T-cell (primary cell): ENCODE measurements around the gene FAM241A. TPM values are rescaled to one million over a fixed set of nuclear protein-coding genes. Genes with fewer than 3 reads are reported as not detected.

Experiments
- ATAC-seq, 4 experiments: fragments of 200-7000 bp in 3 of 4; fragments of 150-1000 bp in 1 of 4; cut with Tn5 transposase; replicated peaks in 1 of 4; 1 replicate in 3 of 4; 2 replicates in 1 of 4; pipeline ENCODE4 v1.10.0; 2021; ENCODE audit warnings: moderate library complexity in 3 of 4, mild to moderate bottlenecking in 2 of 4, moderate number of reproducible peaks in 1 of 4
- CTCF ChIA-PET, 2 donors: fragments of 300-600 bp; sonication (Branson Sonifier 250); formaldehyde crosslinking; loops; one replicate each; lab custom pipeline; 2022; ENCODE audit warnings: antibody characterized with exemption in 2 of 2; lab: Charles Lee
- POLR2A ChIA-PET, 2 donors: fragments of 300-600 bp; sonication (Branson Sonifier 250); formaldehyde crosslinking; loops; one replicate each; lab custom pipeline; 2022; ENCODE audit warnings: antibody characterized with exemption in 2 of 2; lab: Charles Lee
- DNase-seq, 35 experiments: peaks; one replicate each; pipeline versions ENCODE4 v3.0.0 to v3.0.0-alpha.2; 2013 to 2023
- H3K27ac ChIP-seq: one replicate; pipeline ENCODE4 v1.5.1; 2013; ENCODE audit warnings: low read length
- H3K27me3 ChIP-seq, 2 experiments: replicated peaks in 1 of 2; 1 replicate in 1 of 2; 2 replicates in 1 of 2; pipeline versions ENCODE4 v1.6.1 to v1.7.0; 2013; ENCODE audit warnings: low read length in 1 of 2, mixed read lengths in 1 of 2; ENCODE audit not compliant: control insufficient read depth in 2 of 2, insufficient read depth in 2 of 2; ENCODE audit errors: extremely low read depth in 1 of 2
- H3K36me3 ChIP-seq, 2 donors: 1 replicate in 1 of 2; 2 replicates in 1 of 2; pipeline versions ENCODE4 v1.6.1 to v1.7.0; 2013; ENCODE audit warnings: low read length in 1 of 2; ENCODE audit not compliant: control insufficient read depth in 2 of 2, insufficient read depth in 1 of 2; ENCODE audit errors: extremely low read depth in 1 of 2
- H3K4me1 ChIP-seq, 2 experiments: 1 replicate in 1 of 2; 2 replicates in 1 of 2; pipeline versions ENCODE4 v1.6.1 to v1.7.0; 2013; ENCODE audit warnings: low read length in 2 of 2, mixed read lengths in 1 of 2; ENCODE audit not compliant: insufficient read depth in 2 of 2, control insufficient read depth in 1 of 2; ENCODE audit errors: extremely low read depth in 1 of 2
- H3K4me3 ChIP-seq, 2 donors: 1 replicate in 1 of 2; 2 replicates in 1 of 2; pipeline versions ENCODE4 v1.5.1 to v1.7.0; 2013; ENCODE audit warnings: mild to moderate bottlenecking in 2 of 2, low read length in 1 of 2, moderate library complexity in 1 of 2; ENCODE audit not compliant: control insufficient read depth in 1 of 2; ENCODE audit errors: extremely low read depth in 1 of 2
- H3K9me3 ChIP-seq: 2 replicates; pipeline ENCODE4 v1.7.0; 2013
- H3K27ac Mint-ChIP-seq, 2 donors: one replicate each; pipeline ENCODE4 v1.8.0; 2020 to 2021; ENCODE audit warnings: mild to moderate bottlenecking in 2 of 2, mixed read lengths in 2 of 2
- H3K27me3 Mint-ChIP-seq, 2 donors: one replicate each; pipeline ENCODE4 v1.8.0; 2021 to 2022; ENCODE audit warnings: mixed read lengths in 2 of 2
- H3K36me3 Mint-ChIP-seq: one replicate; pipeline ENCODE4 v1.8.0; 2021; ENCODE audit warnings: mixed read lengths
- H3K4me1 Mint-ChIP-seq, 3 donors: one replicate each; pipeline ENCODE4 v1.8.0; 2020 to 2022; ENCODE audit warnings: mixed read lengths in 3 of 3, mild to moderate bottlenecking in 1 of 3
- H3K4me3 Mint-ChIP-seq, 3 donors: one replicate each; pipeline ENCODE4 v1.8.0; 2020 to 2022; ENCODE audit warnings: mild to moderate bottlenecking in 3 of 3, mixed read lengths in 3 of 3, moderate library complexity in 3 of 3
- H3K9me3 Mint-ChIP-seq, 3 donors: one replicate each; pipeline ENCODE4 v1.8.0; 2020 to 2022; ENCODE audit warnings: mixed read lengths in 3 of 3
- WGBS: methylation state at CpG from one replicate; pipeline ENCODE4 v1.1.5; 2013; ENCODE audit warnings: missing lambda C conversion rate; ENCODE audit not compliant: insufficient coverage; 5-methylcytosine and 5-hydroxymethylcytosine counted together
- total RNA-seq, 35 experiments: library from RNA in 6 of 35; stranded (reverse) in 6 of 35; fragments of 120-200 nt in 1 of 35; gene quantifications; one replicate each; pipeline versions ENCODE4 v1.2.1 to v1.2.4 and lab custom pipeline; 2013 to 2026

FAM241A gene
- total RNA-seq, 5 donors from 2014 or later (not counting 1 experiment from before 2014, with no cell fraction given) = 1.4 to 3.4 (median 2.0) TPM

DNA sequence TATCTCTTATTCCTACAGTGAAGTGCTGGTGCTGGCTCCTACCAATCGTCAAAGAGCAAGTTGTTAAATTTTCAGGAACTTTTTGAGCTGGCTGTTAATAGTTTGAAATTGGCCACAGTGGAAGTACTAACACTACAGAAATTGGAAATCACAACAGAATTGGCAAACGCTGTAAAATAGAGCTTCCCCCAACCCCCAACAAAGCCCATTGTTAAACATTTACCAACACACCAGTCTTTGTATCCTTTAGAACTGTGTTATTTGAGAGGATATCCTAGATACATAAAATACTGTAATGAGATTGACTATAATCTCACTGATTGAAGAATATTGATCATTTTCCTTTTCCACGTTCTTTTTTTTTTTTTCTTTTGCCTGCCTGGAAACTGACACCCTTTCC lies 37.4 kb downstream of the FAM241A start:
- peaks cover 31 to 44% (median 37%) of the 10 kb centered on the region in 3 donors for H3K4me1 Mint-ChIP-seq
- no peaks in the 10 kb centered on the region for H3K9me3 Mint-ChIP-seq
- POLR2A ChIA-PET = interaction anchor here in 1 of 2 donors (0.5 kb wide), 1 partner anchor 35 kb away, joined by 3 read pairs; no protein-coding TSS in a partner anchor
- Histone ChIP-seq H3K4me1 (peaks cover 12 to 20% of the 10 kb centered on the region in 2 experiments), H3K27ac (no peak overlapping the region), H3K9me3 (no peaks in the 10 kb centered on the region), H3K4me3 (no peak overlapping the region), H3K27me3 (no peaks in the 10 kb centered on the region), H3K36me3 (no peaks in the 10 kb centered on the region)
- H3K36me3 Mint-ChIP-seq = peaks cover 12% of the 10 kb centered on the region
- WGBS = no CpG with 5 or more reads among the region's 3 CpGs
- H3K27ac Mint-ChIP-seq = peak overlapping the region; percentile 23 to 65
- no peaks in the 10 kb centered on the region for H3K27me3 Mint-ChIP-seq
- no peak for ATAC-seq
- DNase-seq = no peak
- CTCF ChIA-PET = interaction anchor here in 1 of 2 donors (1.3 kb wide), 1 partner anchor 82 kb away, joined by 5 read pairs; no protein-coding TSS in a partner anchor
- H3K4me3 Mint-ChIP-seq = peak overlapping the region in 1 of 3 donors; percentile 22

DNA sequence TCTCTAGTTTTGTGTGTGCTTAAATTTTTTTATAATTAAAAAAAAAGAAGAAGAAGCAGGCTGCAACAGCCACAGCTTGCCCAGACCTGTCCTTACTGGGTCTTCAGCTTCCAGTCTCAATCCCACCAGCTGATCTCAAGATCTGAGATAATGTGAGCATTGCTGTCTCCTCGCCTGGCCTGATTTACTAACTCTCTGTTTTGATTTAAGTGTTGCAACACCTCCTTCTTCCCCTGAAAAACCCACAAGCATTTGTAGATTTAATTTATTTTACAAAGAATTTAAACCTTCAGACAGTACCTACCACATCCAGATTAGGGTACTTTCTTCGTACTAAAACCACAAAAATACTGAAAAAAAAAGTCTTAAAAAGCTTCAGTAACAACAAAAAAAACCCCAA lies 38.0 kb downstream of the FAM241A start:
- Mint-ChIP-seq H3K36me3 (peaks cover 12% of the 10 kb centered on the region), H3K27ac (peak overlapping the region in 1 of 2 donors; percentile 54), H3K27me3 (no peaks in the 10 kb centered on the region), H3K4me1 (peaks cover 30 to 44% (median 37%) of the 10 kb centered on the region in 3 donors), H3K4me3 (peak overlapping the region in 1 of 3 donors; percentile 22), H3K9me3 (no peaks in the 10 kb centered on the region)
- WGBS = no CpG with 5 or more reads among the region's 2 CpGs
- no peaks in the 10 kb centered on the region for H3K36me3 ChIP-seq
- POLR2A ChIA-PET = interaction anchor here (0.5 to 0.8 kb wide), 2 partner anchors 36 to 83 kb away, joined by 3 read pairs; no protein-coding TSS in a partner anchor
- H3K4me3 ChIP-seq = no peak overlapping the region
- DNase-seq (peak in 8 of 35 experiments; percentile 1 to 48 (median 7)), ATAC-seq (peak; percentile 29 to 93 (median 41))
- CTCF ChIA-PET = interaction anchor here in 1 of 2 donors (0.5 to 1.0 kb wide), 2 partner anchors 114 to 453 kb away, joined by 3 to 5 read pairs; no protein-coding TSS in a partner anchor
- no peaks in the 10 kb centered on the region for H3K9me3 ChIP-seq
- no peaks in the 10 kb centered on the region for H3K27me3 ChIP-seq
- peak overlapping the region; percentile 12 for H3K27ac ChIP-seq
- H3K4me1 ChIP-seq = peaks cover 12 to 19% of the 10 kb centered on the region in 2 experiments

DNA sequence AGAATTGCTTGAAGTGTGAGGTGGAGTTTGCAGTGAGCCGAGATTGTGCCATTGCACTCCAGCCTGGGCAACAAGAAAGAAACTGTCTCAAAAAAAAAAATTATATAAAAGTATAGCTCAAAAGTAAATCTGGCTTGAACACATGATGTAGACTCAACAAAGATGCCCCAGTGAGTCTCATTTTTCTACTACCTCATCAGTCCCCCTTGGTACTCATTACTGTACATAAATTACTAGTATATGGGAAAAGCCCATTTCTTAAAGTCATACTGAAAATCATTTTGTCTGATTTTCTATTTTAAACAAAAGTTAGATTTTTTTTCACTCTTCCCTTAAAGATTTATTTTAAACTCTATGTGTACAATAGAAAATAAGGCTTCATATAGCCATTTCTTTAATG lies 39.2 kb downstream of the FAM241A start:
- CTCF ChIA-PET = interaction anchor here in 1 of 2 donors (1.0 kb wide), 1 partner anchor 452 kb away, joined by 3 read pairs; no protein-coding TSS in a partner anchor
- no CpG with 5 or more reads among the region's 1 CpG for WGBS
- H3K27ac Mint-ChIP-seq = no peak overlapping the region

DNA sequence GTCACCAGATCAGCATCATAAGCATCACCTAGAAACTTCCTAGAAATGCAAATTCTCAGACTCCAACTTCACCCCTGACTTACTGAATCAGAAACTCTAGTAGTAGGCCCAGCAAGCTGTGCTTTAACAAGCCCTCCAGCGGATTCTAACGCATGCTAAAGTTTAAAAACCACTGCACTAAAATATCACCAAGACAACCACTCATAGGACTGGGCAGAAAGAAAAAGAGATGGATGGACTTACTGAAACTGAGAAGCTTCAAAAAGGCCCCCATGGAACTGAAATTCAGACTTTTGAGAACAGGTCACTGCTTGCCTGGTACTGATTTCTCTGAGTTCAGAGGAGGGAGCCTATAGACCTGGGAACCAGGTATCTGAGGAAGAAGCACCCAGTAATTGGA lies 40.1 kb downstream of the FAM241A start:
- Histone ChIP-seq H3K9me3 (no peaks in the 10 kb centered on the region), H3K27ac (no peak overlapping the region), H3K36me3 (no peaks in the 10 kb centered on the region), H3K4me1 (peaks cover 12 to 18% of the 10 kb centered on the region in 2 experiments), H3K27me3 (no peaks in the 10 kb centered on the region), H3K4me3 (no peak overlapping the region)
- Mint-ChIP-seq H3K36me3 (peaks cover 7% of the 10 kb centered on the region), H3K27ac (no peak overlapping the region), H3K4me1 (peaks cover 24 to 34% (median 30%) of the 10 kb centered on the region in 3 donors), H3K9me3 (no peaks in the 10 kb centered on the region), H3K4me3 (no peak overlapping the region), H3K27me3 (no peaks in the 10 kb centered on the region)
- POLR2A ChIA-PET = interaction anchor here in 1 of 2 donors (0.7 kb wide), 1 partner anchor 47 kb away, joined by 3 read pairs; no protein-coding TSS in a partner anchor
- no peak for ATAC-seq
- CTCF ChIA-PET = no interaction called here
- DNase-seq = no peak
- WGBS = no CpG with 5 or more reads among the region's 2 CpGs

More for the DNA sequence above, 39.2 kb downstream of the FAM241A start:
- H3K27me3 Mint-ChIP-seq = no peaks in the 10 kb centered on the region
- Histone ChIP-seq H3K27ac (no peak overlapping the region), H3K4me1 (peaks cover 12 to 18% of the 10 kb centered on the region in 2 experiments), H3K36me3 (no peaks in the 10 kb centered on the region), H3K4me3 (no peak overlapping the region), H3K9me3 (no peaks in the 10 kb centered on the region), H3K27me3 (no peaks in the 10 kb centered on the region)
- no peaks in the 10 kb centered on the region for H3K9me3 Mint-ChIP-seq
- ATAC-seq (no peak), DNase-seq (no peak)
- H3K36me3 Mint-ChIP-seq = peaks cover 7% of the 10 kb centered on the region
- H3K4me3 Mint-ChIP-seq = no peak overlapping the region
- peaks cover 24 to 38% (median 30%) of the 10 kb centered on the region in 3 donors for H3K4me1 Mint-ChIP-seq
- POLR2A ChIA-PET = interaction anchor here in 1 of 2 donors (0.6 kb wide), 1 partner anchor 48 kb away, joined by 3 read pairs; no protein-coding TSS in a partner anchor

DNA sequence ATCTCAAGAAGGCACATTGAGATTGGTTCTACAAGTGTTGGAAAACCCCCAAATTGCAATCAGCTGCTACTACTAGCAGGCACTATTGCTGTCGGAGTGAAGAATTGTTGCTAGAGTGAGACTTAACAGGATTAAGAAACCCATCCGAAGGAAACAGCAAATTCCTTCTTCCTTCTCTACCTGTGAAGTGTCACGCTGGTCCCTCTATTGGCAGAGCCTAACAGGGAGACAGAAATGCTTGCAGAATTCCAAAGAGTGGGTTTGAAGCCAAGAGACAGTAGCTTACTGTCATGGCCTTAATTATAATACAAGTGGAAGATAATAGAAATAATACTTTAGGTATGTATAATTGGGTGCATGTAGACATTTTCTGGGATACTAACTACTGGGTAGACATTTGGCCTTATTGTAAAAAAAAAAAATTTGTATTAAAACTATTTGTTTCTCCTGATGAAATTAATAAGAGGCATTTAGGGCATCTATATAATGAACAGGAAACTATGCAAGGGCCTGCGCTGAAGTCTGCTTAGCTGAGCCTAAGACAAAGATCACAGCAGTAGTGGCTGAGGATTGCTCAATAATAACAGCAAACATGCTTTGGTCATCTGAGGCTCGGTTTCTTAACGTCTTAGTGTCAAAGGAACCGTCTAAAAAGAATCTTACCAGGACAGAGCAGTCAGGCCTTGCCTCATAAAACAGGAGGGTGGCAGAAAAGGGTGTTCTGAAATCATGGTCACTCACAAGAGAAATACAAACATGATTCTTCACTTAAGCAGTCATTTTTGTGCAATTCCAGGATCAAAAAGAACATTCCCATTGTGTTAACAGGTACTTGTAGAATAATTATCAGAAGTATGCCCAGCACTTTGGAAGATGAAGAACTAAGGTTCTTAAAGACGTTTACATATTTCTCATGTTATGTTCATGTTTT lies 40.8 kb downstream of the FAM241A start:
- no peaks in the 10 kb centered on the region for H3K36me3 ChIP-seq
- no peaks in the 10 kb centered on the region for H3K9me3 Mint-ChIP-seq
- no peaks in the 10 kb centered on the region for H3K9me3 ChIP-seq
- H3K27me3 ChIP-seq = no peaks in the 10 kb centered on the region
- H3K4me3 ChIP-seq = no peak overlapping the region
- H3K27ac Mint-ChIP-seq = no peak overlapping the region
- ATAC-seq = no peak
- ChIA-PET POLR2A (interaction anchor here in 1 of 2 donors (0.7 kb wide), 1 partner anchor 48 kb away, joined by 3 read pairs; no protein-coding TSS in a partner anchor), CTCF (no interaction called here)
- peaks cover 12 to 18% of the 10 kb centered on the region in 2 experiments for H3K4me1 ChIP-seq
- H3K27ac ChIP-seq = no peak overlapping the region
- H3K27me3 Mint-ChIP-seq = no peaks in the 10 kb centered on the region
- no peak for DNase-seq
- 95% methylated on average over 5 of the region's 8 CpGs for WGBS
- peaks cover 7% of the 10 kb centered on the region for H3K36me3 Mint-ChIP-seq
- peaks cover 24 to 28% (median 27%) of the 10 kb centered on the region in 3 donors for H3K4me1 Mint-ChIP-seq
- H3K4me3 Mint-ChIP-seq = no peak overlapping the region

DNA sequence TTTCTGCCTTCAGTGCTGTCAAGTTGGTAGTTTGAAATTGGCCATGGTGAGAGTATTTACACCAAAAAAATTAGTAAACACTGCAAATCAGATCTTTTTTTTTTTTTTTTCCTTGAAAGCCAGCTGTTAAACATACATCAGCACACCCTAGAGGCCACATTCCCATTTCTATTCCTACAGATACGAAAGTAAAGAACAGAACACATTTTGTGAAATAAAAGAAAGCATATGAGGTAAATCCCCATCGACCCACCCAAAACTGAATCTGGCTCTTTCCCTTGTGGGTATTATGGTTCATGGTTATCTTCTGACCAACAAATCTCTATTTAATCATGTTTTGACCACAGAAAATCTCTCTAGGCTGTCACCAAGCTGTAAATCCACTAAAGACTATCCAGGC lies 44.5 kb downstream of the FAM241A start:
- CTCF ChIA-PET = interaction anchor here (0.7 to 1.0 kb wide), 2 partner anchors 72 to 89 kb away, joined by 3 read pairs; no protein-coding TSS in a partner anchor
- no peaks in the 10 kb centered on the region for H3K27me3 Mint-ChIP-seq

More for the DNA sequence above, 44.5 kb downstream of the FAM241A start:
- peaks cover 7% of the 10 kb centered on the region for H3K36me3 Mint-ChIP-seq
- no peaks in the 10 kb centered on the region for H3K27me3 ChIP-seq
- H3K4me3 ChIP-seq = no peak overlapping the region
- WGBS = no CpG with 5 or more reads among the region's 2 CpGs
- H3K4me1 Mint-ChIP-seq = no peaks in the 10 kb centered on the region
- POLR2A ChIA-PET = interaction anchor here in 1 of 2 donors (0.6 kb wide), 1 partner anchor 86 kb away, joined by 4 read pairs; no protein-coding TSS in a partner anchor
- ATAC-seq = no peak
- H3K36me3 ChIP-seq = no peaks in the 10 kb centered on the region
- H3K4me3 Mint-ChIP-seq = no peak overlapping the region
- DNase-seq = peak in 1 of 35 experiments; percentile 16
- H3K9me3 ChIP-seq = no peaks in the 10 kb centered on the region
- no peak overlapping the region for H3K27ac ChIP-seq
- H3K4me1 ChIP-seq = no peaks in the 10 kb centered on the region
- H3K27ac Mint-ChIP-seq = no peak overlapping the region
- no peaks in the 10 kb centered on the region for H3K9me3 Mint-ChIP-seq
